HG02678 (cell line): ENCODE results near the gene SLC22A6.
"Not testable (repeated sequence)": the region's sequence is repeated elsewhere in the genome, so short reads cannot be mapped to it uniquely, and the experiment has no call there.

Source experiments
- ATAC-seq: cut with Tn5 transposase; IDR thresholded peaks from one replicate; pipeline ENCODE4 v1.9.1; 2021; ENCODE audit warnings: mild to moderate bottlenecking, moderate library complexity; ENCODE audit not compliant: unreplicated experiment

Gene SLC22A6

DNA sequence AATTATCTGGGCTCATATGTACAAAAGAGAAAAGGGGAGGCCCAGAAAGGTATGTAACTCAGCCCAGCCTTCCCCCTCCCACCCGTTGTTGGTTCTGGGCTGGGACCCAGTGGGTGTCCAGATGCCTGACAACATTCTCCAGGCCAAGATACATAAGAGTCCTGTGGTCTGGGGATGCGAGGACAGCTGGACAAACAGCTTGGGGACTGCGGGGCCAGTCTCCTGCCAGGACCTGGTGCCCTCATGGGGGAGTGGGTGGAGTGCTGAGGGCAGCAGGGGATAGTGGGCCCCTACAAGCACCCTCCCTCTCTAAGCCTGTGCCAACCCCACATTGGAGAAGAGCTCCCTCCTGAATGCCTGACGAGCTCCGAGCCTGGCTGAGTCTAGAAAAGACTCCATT is 3.5 kb upstream of the SLC22A6 start:
- ATAC-seq = no peak

DNA sequence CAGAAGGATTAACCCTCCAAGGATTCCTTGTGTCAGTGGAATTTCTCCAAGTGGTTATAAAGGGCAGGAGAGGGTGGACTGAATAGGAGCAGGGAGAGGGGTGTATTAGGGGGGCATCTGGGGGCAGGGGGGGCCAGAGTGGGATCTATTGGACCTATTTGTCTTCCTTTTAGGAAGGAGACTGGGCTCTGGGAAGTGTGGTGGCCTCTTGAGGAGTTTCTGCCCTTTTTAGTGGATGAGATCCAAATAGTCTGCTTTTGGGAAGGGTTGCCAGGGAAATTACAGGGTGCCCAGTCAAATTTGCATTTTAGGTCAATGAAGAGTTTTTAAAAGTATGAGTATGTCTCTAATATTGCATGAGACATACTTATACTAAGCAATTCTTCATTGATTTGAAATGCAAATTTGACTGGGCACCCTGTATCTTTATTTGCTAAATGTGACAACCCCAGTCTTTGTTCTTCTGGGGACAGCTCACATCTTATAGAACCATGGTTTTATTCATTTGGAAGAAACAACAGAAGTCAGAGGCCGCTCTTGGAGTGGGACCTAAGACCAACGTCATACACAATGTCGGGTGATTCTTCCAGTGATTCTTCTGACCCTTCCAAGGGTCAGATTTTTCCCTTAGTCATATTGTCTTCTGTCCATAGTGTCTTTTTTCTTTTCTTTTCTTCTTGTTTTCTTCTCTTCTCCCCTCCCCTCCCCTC is 429 bp upstream of the SLC22A6 start:
- ATAC-seq = no peak

DNA sequence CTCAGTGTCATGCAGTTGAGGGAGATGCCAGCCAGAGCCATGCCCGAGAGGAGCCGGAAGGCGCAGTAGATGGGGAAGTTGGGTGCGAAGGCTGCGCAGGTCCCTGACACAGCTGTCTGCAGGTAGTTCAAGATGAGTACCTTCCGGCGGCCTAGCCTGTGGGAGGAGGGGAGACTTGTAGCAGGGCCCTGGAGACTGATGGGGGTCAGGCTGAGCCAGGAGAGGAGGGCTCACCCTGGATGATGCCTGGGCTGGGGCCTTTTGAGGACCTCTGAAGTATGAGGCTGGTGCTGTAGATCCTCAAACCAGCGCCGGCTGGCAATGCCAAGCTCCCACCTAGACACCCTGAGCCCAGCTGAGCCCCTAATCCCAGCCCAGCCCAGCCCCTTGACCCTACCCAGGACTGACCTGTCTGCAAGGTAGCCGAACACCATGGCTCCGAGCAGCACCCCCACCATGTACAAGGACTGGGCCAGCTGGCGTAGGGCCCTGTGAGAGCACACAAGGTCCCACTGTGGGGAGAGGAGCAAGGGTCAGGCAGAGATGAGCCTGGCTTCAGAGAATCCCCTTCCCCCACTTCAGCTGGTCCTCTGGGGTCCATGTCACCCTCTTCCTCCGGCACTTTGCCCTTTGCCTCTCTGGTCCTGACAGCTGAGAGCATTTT is 1.1 kb downstream of the SLC22A6 start:
- ATAC-seq = no peak

DNA sequence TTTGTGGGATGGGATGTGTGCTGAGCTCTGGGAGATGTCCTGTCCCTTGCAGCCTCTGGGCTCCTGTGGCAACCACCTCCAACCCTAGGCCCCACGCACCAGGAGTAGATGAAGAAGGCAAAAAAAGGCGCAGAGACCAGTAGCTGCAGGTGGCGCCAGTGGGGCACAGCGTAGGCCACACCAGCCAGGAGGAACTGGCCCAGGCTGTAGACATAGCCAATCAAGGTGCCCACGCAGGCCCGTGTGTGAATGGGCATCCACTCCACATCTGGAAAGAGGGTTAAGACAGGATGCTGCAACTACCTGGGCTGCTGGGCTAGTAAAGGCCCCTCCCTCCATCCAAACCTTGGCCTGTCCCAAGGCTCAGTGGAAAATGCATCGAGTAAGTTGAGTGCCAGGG is 3.0 kb downstream of the SLC22A6 start:
- ATAC-seq = no peak

DNA sequence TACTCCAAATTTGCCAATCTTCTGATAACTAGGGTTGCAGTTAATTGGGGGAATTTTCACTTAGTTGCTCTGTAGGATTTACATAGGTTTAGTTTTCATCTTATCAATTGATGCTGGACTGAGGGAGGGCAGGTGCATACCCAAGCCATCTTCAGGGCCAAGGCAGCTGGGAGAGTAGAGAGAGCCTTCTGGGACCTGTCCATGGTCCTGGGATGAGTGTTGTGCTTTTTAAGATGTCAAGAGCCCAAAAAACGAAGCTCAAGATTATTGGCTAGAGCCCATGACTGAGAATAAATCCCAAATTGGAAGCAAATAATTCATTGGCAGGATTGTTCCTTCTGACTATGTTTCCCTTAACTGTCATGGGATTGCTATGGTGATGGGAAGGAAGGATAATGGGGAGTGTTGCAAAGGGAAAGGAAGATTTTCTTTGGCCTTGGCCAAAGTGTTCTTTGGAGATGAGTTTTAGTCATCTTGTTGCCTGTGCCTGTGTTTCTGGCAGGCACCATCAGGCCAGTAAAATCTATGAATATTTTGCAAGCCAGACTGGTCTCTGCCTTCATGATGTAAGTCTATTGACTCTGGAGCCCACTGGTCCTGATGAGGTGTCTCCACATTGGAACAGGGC is 4.5 kb downstream of the SLC22A6 start:
- ATAC-seq = no peak

DNA sequence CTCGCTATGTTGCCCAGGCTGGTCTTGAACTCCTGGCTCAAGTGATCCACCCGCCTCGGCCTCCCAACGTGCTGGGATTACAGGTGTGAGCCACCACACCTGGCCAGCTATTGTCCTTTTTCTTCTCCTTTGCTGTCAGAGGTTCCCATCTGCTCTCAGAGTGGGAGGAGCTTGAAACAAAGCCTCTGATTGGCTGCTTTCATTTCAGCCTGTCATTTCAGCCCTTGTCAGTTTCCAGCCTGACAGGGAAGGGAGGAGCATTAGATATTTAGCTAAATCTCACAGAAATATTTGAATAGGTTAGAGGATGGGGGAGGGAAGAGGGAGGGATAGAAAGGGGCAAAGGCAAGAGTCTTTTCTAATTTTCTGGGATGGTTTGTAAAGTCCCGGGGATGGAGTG is 8.7 kb downstream of the SLC22A6 start:
- ATAC-seq = no peak

DNA sequence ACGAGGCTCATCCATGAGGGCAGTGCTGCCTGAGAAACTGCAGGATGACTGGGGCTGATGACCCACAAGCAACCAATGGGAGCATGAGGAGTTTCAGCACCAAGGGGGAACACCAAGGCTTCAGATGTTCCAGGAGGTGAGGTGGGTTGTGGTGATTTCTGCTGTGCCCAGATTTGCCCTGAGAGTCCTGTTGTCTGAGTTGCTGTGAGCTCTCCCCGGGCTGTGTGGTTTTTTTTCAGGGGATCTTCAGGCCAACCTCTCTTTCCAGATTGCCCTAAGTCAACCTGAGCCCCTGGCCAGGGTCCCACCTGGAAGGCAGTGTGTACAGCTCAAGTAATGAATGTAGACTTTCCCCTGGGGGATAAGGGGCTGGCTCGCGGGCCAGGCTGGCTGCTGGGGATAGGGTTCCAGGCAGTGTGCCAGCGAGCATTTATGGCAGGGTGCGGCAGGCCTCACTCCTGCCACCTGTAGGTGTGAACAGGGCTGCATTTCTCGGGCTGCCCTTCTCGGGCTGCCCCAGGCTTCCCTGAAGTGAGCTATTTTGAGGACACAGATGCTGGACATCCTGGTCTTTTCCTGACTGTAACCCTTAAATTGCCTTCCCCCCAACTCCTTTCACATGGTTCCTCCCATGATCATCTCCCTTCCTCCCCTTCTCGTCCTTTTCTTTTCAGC is 9.8 kb downstream of the SLC22A6 start:
- no peak for ATAC-seq

DNA sequence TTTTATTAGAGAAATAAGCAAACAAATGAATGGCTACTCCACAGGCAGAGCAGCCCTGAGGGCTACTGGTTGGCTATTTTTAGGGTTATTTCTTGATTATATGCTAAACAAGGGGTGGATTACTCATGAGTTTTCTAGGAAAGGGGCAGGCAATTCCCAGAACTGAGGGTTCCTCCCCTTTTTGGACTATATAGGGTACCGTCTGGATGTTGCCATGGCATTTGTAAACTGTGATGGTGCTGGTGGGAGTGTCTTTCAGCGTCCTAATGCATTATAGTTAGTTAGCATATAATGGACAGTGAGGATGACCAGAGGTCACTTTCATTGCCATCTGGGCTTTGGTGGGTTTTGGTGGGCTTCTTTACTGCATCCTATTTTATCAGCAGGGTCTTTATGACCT is 19.2 kb downstream of the SLC22A6 start:
- no peak for ATAC-seq

DNA sequence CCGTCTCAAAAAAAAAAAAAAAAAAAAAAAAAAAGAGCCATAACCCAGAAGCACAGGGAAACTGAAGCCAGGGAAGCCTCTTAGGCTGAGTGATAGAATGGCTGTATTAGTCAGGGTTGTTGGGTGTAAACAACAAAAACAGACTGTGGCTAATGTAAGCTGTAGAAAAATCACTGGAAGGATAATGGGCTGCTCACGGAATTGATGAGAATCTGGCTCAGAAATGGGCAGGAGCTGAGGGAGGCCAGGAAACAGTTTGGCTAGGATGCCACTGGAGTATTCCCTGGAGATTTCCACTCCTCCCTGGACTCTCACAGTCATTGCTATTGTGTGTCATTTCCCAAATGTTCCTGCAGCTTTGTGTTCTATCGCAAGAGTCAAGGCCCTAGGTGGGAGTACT is 22.4 kb downstream of the SLC22A6 start:
- ATAC-seq = no peak

DNA sequence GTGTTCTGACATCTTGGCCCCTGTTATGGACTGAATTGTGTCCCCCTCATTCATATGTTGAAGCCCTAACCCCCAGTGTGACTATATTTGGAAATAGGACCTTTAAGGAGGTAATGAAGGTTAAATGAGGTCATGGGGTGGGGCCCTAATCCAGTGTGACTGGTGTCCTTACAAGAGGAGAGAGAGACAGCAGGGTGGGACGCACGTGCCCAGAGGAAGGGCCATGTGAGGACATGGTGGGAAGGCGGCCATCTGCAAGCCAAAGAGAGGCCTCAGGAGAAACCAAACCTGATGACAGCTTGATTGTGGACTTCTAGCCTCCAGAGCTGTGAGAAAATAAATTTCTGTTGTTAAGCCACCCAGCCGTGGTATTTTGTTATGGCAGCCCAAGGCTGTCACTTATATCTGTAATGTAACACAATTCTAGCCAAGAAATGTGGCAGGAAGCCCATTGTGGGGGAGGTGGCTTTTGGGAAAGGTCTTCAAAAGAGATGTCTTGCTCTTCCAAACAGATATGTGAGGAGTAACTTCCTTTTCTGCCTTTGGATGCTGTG is 23.7 kb downstream of the SLC22A6 start:
- ATAC-seq = no peak

DNA sequence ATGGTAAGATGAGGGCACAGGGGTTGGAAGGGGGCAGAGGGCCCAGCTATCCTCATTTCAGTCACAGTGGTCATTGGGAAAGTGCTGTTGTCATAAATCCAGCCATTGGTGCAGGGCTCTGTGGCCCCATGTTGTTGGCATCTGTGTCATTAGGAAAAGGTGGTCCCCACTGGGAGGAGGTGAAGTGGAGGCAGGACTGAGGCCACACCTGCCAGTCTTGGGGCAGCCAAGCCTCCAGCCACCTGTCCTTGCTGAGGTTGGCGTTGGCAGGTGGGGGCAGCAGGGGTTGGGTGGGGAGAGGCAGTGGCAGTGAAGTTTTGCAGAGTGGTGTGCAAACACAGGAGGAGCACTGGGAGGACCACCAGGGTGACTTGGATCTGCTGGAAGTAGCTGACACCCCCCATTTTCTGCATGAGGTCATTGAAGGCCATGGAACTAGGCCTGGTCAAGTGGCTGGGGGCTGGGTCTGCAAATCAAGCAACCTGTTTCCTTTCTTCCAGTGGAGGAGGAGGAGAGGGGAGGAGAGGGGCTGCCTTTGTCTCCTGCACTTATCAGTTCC is 25.3 kb downstream of the SLC22A6 start:
- no peak for ATAC-seq

DNA sequence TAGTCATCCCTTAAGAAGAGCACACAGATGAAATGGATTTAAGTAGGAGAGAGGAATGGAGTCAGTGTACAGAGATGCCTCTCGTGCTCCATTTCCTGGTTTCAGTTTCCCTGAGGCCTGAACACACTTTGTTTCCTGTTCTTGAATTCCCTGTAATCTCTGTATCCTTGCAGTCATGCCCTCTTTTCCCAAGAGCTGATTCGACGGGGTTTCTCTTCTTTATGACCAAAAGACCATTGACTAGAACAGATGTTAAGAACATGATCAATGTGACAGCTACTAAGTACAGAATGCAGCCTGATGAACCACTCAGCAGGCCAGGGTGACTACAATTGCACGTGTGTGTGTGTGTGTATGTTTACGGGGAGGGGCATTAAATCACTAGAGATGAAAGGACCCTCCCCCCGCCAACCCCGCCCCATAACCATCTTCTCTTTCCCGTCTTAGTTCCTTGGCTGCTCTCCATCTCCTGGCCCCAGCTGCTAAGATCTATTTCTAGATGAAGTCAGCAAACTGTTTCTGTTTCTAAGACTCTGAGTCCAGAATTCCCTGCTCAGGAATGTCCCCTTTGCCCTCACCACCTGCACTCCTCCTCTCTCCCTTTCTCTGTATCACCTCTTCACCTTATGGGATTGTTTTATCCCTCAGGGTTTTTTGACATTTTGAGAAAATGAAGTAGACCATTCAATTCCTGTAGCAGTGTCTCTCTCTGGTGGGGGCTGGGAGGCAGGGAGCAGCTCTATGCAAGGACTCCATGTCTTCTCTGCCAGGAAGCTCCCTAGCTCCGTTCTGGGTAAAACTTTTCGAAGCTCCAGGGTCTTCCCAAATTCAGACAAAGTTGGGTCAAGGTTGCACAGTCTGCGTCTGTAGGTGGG is 26.0 kb downstream of the SLC22A6 start:
- ATAC-seq = no peak

DNA sequence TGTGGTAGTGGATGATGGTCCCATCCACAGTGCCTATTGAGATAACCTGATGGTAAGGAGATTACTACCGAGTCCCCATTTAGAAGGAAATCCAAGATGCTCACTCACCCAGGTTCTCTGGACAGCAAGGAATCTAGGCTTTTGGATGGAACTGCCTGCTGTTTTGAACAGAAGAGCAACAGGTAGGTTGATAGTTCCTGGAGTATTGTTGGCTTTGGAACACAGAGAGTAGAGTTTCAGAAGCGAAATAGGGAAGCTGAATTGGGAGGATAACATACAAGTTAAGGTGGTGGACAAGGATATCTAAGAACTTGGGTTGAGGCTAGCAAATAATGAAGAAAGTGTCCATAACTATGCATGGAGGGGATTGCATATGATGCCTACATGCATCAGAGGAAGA is 27.6 kb downstream of the SLC22A6 start:
- ATAC-seq = no peak

DNA sequence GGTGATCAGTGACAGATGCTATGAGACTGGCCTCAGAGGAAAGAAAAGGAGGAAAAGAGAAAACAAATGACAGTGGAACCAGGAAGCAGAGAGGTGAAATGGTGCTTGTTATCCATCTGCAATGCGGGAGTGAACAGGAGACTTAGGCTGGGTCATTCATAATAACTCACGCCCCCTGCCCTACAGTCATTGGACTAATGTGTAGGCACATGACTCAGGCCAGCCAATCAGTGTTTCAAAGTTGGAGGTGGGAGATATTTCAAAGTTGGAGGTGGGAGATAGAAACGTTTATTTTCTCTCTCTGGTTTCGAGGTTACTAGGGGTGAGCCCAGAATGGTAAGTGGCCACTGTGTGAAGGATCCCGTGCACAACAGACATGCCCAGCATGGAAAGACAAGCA is 30.3 kb downstream of the SLC22A6 start:
- no peak for ATAC-seq

DNA sequence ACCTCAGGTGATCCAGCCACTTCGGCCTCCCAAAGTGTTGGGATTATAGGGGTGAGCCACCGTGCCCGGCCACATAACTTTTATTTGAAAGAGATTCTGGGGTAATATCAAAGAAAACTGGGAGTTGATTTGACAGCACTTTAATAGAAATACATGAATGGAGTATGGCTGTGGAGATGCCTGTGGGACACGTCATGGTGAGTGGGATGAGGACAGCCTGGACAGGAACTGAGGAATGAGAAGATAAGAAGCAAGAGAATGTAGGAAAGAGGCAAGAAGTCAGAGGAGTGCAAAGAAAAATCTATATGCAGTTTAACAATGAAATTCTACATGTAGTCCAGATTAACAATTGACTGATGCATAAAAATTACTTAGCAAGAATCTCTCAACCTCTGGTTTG is 31.0 kb downstream of the SLC22A6 start:
- ATAC-seq = no peak

DNA sequence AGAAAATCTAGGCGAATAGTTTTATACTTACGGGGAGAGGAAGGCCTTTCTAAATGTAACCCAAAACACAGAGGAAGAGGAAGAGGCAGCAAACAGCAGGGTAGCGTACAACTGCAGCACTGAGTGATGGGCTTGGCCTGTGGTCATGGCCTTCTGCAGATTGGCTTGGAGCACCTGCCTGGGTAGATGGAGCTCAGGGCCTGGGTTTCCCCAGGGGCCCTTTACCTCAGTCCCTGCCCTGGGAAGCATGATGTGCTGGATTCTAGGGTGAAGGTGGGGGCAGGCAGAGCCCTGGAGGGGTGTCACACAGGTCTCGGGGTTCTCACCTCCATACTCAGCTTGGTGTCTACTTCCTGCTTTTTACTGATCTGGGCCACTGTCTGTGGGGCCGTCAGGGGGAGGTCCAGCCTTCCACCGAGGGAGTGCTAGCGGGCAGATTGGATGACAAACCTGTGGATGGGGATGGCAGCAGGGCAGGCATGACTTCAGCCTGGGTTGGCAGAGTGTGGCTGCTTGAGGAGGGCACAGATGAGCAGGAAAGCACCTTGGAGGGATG is 35.9 kb downstream of the SLC22A6 start:
- ATAC-seq = no peak

DNA sequence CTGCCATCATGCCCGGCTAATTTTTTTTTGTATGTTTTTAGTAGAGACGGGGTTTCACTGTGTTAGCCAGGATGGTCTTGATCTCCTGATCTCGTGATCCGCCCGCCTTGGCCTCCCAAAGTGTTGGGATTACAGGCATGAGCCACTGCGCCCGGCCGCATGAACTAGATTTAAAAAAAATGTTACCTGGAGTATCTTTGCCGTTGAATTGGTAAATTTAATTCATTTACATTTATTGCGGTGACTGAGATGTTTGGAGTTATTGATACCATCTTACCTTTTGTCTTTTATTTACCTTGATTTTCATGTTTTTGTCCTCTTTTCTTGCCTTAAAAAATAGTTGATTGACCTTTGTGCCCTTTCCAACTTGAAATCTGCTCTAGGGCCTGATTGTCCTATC is 39.2 kb downstream of the SLC22A6 start:
- ATAC-seq = not testable (repeated sequence)

DNA sequence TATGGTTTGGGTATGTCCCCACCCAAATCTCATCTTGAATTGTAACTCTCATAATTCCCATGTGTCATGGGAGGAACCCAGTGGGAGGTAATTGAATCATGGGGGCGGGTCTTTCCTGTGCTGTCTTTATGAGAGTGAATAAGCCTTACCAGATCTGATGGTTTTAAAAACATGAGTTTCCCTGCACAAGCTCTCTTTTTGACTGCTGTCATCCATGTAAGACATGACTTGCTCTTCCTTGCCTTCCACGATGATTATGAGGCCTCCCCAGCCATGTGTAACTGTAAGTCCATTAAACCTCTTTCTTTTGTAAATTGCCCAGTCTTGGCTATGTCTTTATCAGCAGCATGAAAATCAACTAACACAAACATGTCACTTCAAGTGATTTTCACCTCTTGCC is 47.2 kb downstream of the SLC22A6 start:
- ATAC-seq = not testable (repeated sequence)

DNA sequence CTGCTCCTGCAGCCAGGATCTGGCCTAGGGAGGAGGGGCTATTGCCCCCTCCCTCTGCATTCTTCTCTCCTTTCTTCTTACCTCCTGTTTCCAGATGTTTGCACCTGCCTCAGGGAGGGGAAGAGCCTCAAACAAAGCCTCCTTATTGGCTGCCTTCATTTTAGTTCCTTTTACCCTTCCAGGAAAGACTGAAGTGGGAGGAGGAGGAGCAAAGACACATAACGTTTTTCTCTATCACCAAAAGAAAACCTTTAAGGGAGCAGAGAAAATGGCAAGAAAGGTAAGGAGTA is 50.3 kb downstream of the SLC22A6 start:
- ATAC-seq = no peak
